ENCODE measurements around the gene MRPS22. TPM values are rescaled to one million over a fixed set of nuclear protein-coding genes. Genes with fewer than 3 reads are reported as not detected.

The MRPS22 gene
- total RNA-seq, 1 donor from 2014 or later = 40.4 TPM

DNA sequence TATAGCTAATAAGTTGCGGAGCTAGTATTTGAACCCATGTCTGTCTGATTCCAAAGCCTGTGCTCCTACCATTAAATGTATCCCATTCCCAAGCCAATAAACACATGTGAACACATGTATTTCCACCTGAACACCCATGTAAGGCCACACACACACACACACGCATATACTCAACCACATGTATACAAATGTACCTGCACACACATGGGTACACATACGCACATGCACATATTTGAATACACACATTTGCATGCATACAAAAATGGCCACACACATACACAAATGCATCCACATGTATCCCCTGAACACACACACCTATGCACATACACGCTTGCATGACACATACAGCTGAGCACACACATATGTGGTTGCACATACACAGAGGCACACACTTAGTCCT is 5.4 kb upstream of the MRPS22 start:
- peaks cover 18% of the 10 kb centered on the region for H3K4me1 Mint-ChIP-seq (ENCODE audit: low read depth, unreplicated experiment)
- H3K9me3 ChIP-seq (ENCODE audit: insufficient read depth, low read depth, low read length) = no peaks in the 10 kb centered on the region
- no peak for DNase-seq (ENCODE audit: low read depth)
- H3K4me2 ChIP-seq (ENCODE audit: low read length) = no peak overlapping the region
- no peaks in the 10 kb centered on the region for H4K20me1 ChIP-seq (ENCODE audit: insufficient read depth, low read length)
- H3K36me3 ChIP-seq (ENCODE audit: insufficient read depth, low read length) = no peaks in the 10 kb centered on the region
- FAIRE-seq = no peak
- no peak overlapping the region for H3K4me3 ChIP-seq (ENCODE audit: insufficient read depth, low read depth, low read length)
- H3K79me2 ChIP-seq (ENCODE audit: insufficient read depth, low read length) = no peaks in the 10 kb centered on the region
- no peaks in the 10 kb centered on the region for H3K9me3 Mint-ChIP-seq (ENCODE audit: unreplicated experiment)
- no peak overlapping the region for H3K4me3 Mint-ChIP-seq (ENCODE audit: unreplicated experiment)
- peaks cover 33% of the 10 kb centered on the region for H3K27me3 Mint-ChIP-seq (ENCODE audit: low read depth, unreplicated experiment)
- no peak overlapping the region for H3K27ac Mint-ChIP-seq (ENCODE audit: unreplicated experiment)
- peaks cover 7% of the 10 kb centered on the region for H3K27me3 ChIP-seq (ENCODE audit: insufficient read depth, low read length)
- no peak for TF ChIP-seq CTCF (IDR thresholded peaks at IDR 0.05; ENCODE audit: insufficient read depth, low read depth, low read length)
- no peak for TF ChIP-seq EZH2 (IDR thresholded peaks at IDR 0.05; ENCODE audit: insufficient read depth, low read length)
- H3K36me3 Mint-ChIP-seq (ENCODE audit: low read depth, unreplicated experiment) = no peaks in the 10 kb centered on the region
- no peak overlapping the region for H3K27ac ChIP-seq (ENCODE audit: low read depth, low read length)
- peaks cover 6% of the 10 kb centered on the region for H3K4me1 ChIP-seq (ENCODE audit: insufficient read depth, low read length)
- H2AFZ ChIP-seq (ENCODE audit: low read depth, low read length) = no peak overlapping the region
- no peak overlapping the region for H3K9ac ChIP-seq (ENCODE audit: low read length)

DNA sequence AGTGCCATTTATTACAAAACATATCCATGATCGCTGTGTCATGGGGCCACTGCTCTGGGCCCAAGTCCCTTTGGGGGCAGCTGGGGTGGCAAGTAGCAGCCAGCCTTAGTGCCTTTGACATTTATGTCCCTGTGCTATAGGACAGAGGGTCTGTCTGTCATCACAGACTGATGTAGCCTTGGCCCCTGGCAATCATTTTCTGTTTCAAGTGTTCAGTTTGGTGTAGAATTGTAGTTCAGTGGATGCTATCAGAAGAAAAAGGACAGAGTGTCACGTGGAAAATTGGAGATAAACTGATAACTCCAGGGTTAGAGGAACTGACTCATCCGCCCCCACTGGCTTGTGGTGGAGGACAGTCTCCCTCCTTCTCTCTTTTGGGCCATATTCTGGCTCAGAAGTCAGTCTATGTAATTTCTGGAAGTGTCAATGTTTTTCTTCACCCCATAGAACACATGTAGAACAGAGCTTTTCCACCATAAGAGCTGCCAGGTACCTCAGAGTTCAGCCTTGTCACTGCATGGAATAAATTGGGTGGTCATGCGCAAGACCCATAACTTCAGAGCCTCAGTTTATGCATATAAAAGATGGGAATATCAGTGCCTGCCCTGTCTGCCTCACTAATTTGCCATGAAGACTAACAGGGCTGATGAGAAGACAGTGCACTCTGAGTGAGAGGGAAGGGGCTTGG is 4.5 kb upstream of the MRPS22 start:
- DNase-seq (ENCODE audit: low read depth) = peak; percentile 4
- H3K27ac Mint-ChIP-seq (ENCODE audit: unreplicated experiment) = no peak overlapping the region
- no peak overlapping the region for H3K27ac ChIP-seq (ENCODE audit: low read depth, low read length)

More for the DNA sequence above, 4.5 kb upstream of the MRPS22 start:
- Mint-ChIP-seq H3K4me1 (ENCODE audit: low read depth, unreplicated experiment) (peaks cover 18% of the 10 kb centered on the region), H3K27me3 (ENCODE audit: low read depth, unreplicated experiment) (peaks cover 26% of the 10 kb centered on the region), H3K9me3 (ENCODE audit: unreplicated experiment) (no peaks in the 10 kb centered on the region), H3K36me3 (ENCODE audit: low read depth, unreplicated experiment) (no peaks in the 10 kb centered on the region), H3K4me3 (ENCODE audit: unreplicated experiment) (no peak overlapping the region)
- Histone ChIP-seq H3K4me1 (ENCODE audit: insufficient read depth, low read length) (peaks cover 6% of the 10 kb centered on the region), H3K36me3 (ENCODE audit: insufficient read depth, low read length) (no peaks in the 10 kb centered on the region), H3K4me3 (ENCODE audit: insufficient read depth, low read depth, low read length) (no peak overlapping the region), H3K79me2 (ENCODE audit: insufficient read depth, low read length) (peaks cover 6% of the 10 kb centered on the region), H3K9me3 (ENCODE audit: insufficient read depth, low read depth, low read length) (no peaks in the 10 kb centered on the region), H3K9ac (ENCODE audit: low read length) (no peak overlapping the region), H3K4me2 (ENCODE audit: low read length) (peak overlapping the region; percentile 18), H3K27me3 (ENCODE audit: insufficient read depth, low read length) (peaks cover 7% of the 10 kb centered on the region), H2AFZ (ENCODE audit: low read depth, low read length) (no peak overlapping the region), H4K20me1 (ENCODE audit: insufficient read depth, low read length) (no peaks in the 10 kb centered on the region)
- TF ChIP-seq EZH2 (IDR thresholded peaks at IDR 0.05; ENCODE audit: insufficient read depth, low read length) (no peak), CTCF (IDR thresholded peaks at IDR 0.05; ENCODE audit: insufficient read depth, low read depth, low read length) (no peak)
- FAIRE-seq = no peak

All from astrocyte (in vitro differentiated cells and primary cell).